HCT116 (cell line): ENCODE data around the gene TRIM9.

Source experiments
- ELF1 ChIP-seq: IDR thresholded peaks from 2 replicates; pipeline ENCODE4 v1.6.1; 2012; ENCODE audit warnings: low read depth, borderline replicate concordance
- EZH2 ChIP-seq: fragments of 200-600 bp; sonication (generic); IDR thresholded peaks from 2 replicates; pipeline ENCODE4 v1.6.1; 2017; ENCODE audit warnings: antibody characterized with exemption, mixed run types
- EZH2phosphoT487 ChIP-seq: fragments of 200-600 bp; IDR thresholded peaks from 2 replicates; pipeline ENCODE4 v1.6.1; 2018; ENCODE audit warnings: antibody characterized with exemption, borderline replicate concordance
- JUND ChIP-seq: IDR thresholded peaks from 2 replicates; pipeline ENCODE4 v1.6.1; 2012
- POLR2A ChIP-seq: IDR thresholded peaks from 2 replicates; pipeline ENCODE4 v1.7.0; 2011; ENCODE audit warnings: borderline replicate concordance; ENCODE audit not compliant: insufficient read depth, insufficient read length; ENCODE audit errors: extremely low read depth
- POLR2AphosphoS5 ChIP-seq: IDR thresholded peaks from 2 replicates; pipeline ENCODE4 v1.6.1; 2011; ENCODE audit warnings: mild to moderate bottlenecking, low read depth, low read length, moderate library complexity
- SP1 ChIP-seq: IDR thresholded peaks from 2 replicates; pipeline ENCODE4 v1.6.1; 2012; ENCODE audit warnings: low read depth
- YY1 ChIP-seq: IDR thresholded peaks from 2 replicates; pipeline ENCODE4 v1.6.1; 2011; ENCODE audit warnings: low read length, low read depth, moderate library complexity, mild to moderate bottlenecking; ENCODE audit not compliant: insufficient replicate concordance; ENCODE audit errors: extremely low read depth
- ZNF274 ChIP-seq: fragments of 200-500 bp; sonication (Bioruptor generic); IDR thresholded peaks from 2 replicates; pipeline ENCODE4 v1.6.1; 2014; ENCODE audit warnings: mild to moderate bottlenecking, low read depth, low read length, inconsistent platforms
- TF ChIP-seq, protein P1 (sequence below), 3 experiments: fragments of 200-600 bp in 1 of 3; sonication (generic) in 1 of 3; IDR thresholded peaks in 2 of 3; conservative IDR thresholded peaks in 1 of 3; 2 replicates each; pipeline ENCODE4 v1.5.1; 2012 to 2017; ENCODE audit warnings: low read depth in 2 of 3, low read length in 2 of 3, antibody characterized with exemption in 1 of 3, borderline replicate concordance in 1 of 3, control low read depth in 1 of 3, mild to moderate bottlenecking in 1 of 3, mixed read lengths in 1 of 3, mixed run types in 1 of 3, moderate library complexity in 1 of 3; ENCODE audit not compliant: insufficient read depth in 1 of 3
- TF ChIP-seq, protein P2 (sequence below): IDR thresholded peaks from 2 replicates; pipeline ENCODE4 v1.6.1; 2012; ENCODE audit warnings: low read depth
- TF ChIP-seq, protein P3 (sequence below): IDR thresholded peaks from 2 replicates; pipeline ENCODE4 v1.6.1; 2012

DNA sequence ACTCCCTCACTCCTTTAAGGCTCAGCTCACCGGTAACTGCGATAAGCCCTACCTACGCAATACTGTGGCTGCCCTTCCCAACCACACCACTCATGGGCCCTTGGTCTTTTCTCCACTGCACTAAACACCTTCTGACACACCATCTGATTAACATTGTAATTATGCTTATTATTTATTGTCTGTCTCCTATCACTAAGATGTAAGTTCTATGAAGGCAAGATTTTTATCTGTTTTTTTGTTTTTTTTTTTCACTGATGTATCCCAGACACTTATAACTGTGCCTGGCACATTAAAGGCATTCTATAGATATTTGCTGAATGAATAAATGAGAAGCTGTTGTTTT lies 116.4 kb downstream of the TRIM9 start:
- TF ChIP-seq, protein P1, sequence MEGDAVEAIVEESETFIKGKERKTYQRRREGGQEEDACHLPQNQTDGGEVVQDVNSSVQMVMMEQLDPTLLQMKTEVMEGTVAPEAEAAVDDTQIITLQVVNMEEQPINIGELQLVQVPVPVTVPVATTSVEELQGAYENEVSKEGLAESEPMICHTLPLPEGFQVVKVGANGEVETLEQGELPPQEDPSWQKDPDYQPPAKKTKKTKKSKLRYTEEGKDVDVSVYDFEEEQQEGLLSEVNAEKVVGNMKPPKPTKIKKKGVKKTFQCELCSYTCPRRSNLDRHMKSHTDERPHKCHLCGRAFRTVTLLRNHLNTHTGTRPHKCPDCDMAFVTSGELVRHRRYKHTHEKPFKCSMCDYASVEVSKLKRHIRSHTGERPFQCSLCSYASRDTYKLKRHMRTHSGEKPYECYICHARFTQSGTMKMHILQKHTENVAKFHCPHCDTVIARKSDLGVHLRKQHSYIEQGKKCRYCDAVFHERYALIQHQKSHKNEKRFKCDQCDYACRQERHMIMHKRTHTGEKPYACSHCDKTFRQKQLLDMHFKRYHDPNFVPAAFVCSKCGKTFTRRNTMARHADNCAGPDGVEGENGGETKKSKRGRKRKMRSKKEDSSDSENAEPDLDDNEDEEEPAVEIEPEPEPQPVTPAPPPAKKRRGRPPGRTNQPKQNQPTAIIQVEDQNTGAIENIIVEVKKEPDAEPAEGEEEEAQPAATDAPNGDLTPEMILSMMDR (IDR thresholded peaks at IDR 0.05 in 2 of 3, conservative IDR thresholded peaks at IDR 0.05 in 1 of 3; ENCODE audit: borderline replicate concordance in 1 of 3, insufficient read depth in 1 of 3, low read depth in 2 of 3, low read length in 2 of 3), result no peak
- TF ChIP-seq POLR2A (no peak), EZH2 (no peak), JUND (no peak), YY1 (no peak), ELF1 (no peak), SP1 (no peak), EZH2phosphoT487 (no peak), POLR2AphosphoS5 (no peak), ZNF274 (no peak)
- TF ChIP-seq, protein P2, sequence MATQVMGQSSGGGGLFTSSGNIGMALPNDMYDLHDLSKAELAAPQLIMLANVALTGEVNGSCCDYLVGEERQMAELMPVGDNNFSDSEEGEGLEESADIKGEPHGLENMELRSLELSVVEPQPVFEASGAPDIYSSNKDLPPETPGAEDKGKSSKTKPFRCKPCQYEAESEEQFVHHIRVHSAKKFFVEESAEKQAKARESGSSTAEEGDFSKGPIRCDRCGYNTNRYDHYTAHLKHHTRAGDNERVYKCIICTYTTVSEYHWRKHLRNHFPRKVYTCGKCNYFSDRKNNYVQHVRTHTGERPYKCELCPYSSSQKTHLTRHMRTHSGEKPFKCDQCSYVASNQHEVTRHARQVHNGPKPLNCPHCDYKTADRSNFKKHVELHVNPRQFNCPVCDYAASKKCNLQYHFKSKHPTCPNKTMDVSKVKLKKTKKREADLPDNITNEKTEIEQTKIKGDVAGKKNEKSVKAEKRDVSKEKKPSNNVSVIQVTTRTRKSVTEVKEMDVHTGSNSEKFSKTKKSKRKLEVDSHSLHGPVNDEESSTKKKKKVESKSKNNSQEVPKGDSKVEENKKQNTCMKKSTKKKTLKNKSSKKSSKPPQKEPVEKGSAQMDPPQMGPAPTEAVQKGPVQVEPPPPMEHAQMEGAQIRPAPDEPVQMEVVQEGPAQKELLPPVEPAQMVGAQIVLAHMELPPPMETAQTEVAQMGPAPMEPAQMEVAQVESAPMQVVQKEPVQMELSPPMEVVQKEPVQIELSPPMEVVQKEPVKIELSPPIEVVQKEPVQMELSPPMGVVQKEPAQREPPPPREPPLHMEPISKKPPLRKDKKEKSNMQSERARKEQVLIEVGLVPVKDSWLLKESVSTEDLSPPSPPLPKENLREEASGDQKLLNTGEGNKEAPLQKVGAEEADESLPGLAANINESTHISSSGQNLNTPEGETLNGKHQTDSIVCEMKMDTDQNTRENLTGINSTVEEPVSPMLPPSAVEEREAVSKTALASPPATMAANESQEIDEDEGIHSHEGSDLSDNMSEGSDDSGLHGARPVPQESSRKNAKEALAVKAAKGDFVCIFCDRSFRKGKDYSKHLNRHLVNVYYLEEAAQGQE, result no peak
- TF ChIP-seq, protein P3, sequence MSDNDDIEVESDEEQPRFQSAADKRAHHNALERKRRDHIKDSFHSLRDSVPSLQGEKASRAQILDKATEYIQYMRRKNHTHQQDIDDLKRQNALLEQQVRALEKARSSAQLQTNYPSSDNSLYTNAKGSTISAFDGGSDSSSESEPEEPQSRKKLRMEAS, result no peak
